22Rv1 (cell line): ENCODE measurements around the gene XRCC4.

ENCODE experiments used
- H3K27ac ChIP-seq: fragments of 450-650 bp; 2 replicates; pipeline ENCODE4 v1.5.1; 2017
- ZFX ChIP-seq: fragments of 450-650 bp; IDR thresholded peaks from 2 replicates; pipeline ENCODE4 v1.6.1; 2017; ENCODE audit warnings: antibody characterized with exemption, borderline replicate concordance
- TF ChIP-seq, protein P1 (sequence below): fragments of 450-650 bp; IDR thresholded peaks from 2 replicates; pipeline ENCODE4 v1.5.1; 2017; ENCODE audit warnings: mild to moderate bottlenecking

Gene XRCC4

GRCh38 chr5:83142526-83142925 lies 65.2 kb downstream of the XRCC4 start:
- TF ChIP-seq, protein P1, sequence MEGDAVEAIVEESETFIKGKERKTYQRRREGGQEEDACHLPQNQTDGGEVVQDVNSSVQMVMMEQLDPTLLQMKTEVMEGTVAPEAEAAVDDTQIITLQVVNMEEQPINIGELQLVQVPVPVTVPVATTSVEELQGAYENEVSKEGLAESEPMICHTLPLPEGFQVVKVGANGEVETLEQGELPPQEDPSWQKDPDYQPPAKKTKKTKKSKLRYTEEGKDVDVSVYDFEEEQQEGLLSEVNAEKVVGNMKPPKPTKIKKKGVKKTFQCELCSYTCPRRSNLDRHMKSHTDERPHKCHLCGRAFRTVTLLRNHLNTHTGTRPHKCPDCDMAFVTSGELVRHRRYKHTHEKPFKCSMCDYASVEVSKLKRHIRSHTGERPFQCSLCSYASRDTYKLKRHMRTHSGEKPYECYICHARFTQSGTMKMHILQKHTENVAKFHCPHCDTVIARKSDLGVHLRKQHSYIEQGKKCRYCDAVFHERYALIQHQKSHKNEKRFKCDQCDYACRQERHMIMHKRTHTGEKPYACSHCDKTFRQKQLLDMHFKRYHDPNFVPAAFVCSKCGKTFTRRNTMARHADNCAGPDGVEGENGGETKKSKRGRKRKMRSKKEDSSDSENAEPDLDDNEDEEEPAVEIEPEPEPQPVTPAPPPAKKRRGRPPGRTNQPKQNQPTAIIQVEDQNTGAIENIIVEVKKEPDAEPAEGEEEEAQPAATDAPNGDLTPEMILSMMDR: no peak
- no peak for TF ChIP-seq ZFX
- H3K27ac ChIP-seq: no peak overlapping the region

DNA sequence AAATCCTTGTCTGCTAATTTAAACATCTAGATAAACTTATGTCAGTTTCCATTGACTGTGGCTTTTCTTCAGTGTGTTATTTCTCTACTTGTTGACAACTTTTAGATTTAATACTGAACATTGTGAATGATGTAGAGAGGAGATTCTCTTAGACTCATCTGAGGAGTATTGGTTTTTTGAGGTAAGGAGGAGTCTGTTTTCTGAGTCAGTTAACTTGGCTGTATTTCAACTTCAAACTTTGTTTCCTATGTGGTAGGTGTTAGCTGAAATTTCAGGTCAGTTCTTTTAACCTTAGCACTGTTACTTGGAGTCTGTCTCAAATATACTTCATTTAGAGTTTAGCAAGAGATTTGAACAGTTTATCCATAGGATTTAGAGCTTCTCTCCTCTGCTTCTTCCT lies 67.9 kb downstream of the XRCC4 start:
- H3K27ac ChIP-seq: no peak overlapping the region
- TF ChIP-seq, protein P1: no peak
- TF ChIP-seq ZFX: no peak

- H3K27ac ChIP-seq: no peak overlapping the region
- no peak for TF ChIP-seq ZFX
- TF ChIP-seq, protein P1: no peak
These were observed 68.6 kb downstream of the XRCC4 start for GRCh38 chr5:83145882-83146331.

DNA sequence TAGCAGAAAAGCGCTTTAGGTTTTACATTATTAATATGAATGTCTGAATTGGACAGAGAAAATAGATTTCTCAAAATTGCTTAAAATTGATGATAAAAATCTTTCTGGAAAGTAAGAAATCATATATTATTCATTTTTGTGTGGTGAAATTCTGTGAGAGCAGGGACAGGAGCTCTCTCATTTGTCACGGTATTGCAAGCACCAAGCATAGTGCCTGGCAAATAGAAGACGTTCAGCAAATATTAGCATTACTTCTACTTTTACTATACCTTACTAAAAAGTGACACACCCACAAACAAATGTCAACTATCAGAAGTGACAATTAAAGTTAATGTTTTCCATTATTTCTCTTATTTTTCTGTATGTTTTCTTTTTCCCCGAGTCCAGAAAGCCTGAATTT lies 69.1 kb downstream of the XRCC4 start:
- TF ChIP-seq ZFX: no peak
- TF ChIP-seq, protein P1: no peak
- H3K27ac ChIP-seq: no peak overlapping the region

GRCh38 chr5:83147593-83147992 lies 70.2 kb downstream of the XRCC4 start:
- no peak overlapping the region for H3K27ac ChIP-seq
- no peak for TF ChIP-seq ZFX
- TF ChIP-seq, protein P1: no peak

DNA sequence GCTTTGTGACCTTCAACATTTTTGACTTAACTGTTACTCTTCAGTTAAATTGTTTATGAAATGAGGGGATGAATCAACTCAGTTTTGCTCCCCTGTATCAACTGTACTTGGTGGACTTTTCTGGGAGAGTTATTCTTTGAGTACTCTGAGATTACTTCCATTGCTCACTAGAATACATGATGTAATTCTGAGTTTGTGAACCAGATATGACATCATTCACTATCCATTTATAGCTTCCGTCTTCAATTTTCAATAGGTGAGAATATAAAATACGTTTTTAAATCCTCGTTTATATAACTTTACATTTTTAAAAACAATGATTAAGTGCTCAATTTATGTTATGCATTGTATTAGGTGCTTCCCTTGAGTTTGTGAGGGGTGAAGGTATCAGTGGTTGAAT lies 71.0 kb downstream of the XRCC4 start:
- no peak overlapping the region for H3K27ac ChIP-seq
- TF ChIP-seq, protein P1: no peak
- no peak for TF ChIP-seq ZFX

DNA sequence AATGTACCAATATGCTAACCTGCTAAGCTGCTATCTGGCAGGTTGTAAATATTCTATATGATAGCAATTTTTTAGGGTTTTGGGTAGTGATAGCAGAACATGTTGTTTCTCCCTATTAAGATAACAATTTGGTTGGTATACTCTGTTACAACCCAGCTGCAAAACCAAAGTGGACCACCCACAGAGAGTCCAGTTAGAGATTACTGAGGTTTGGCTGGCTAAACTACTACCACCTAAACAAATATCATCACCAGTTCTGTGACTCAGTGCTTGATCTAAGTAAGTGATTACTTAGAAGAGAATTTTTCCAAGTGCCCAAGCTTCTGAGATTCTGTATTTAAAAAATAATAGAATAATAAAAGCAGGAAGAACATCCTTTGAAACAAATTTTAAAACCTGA lies 72.3 kb downstream of the XRCC4 start:
- no peak overlapping the region for H3K27ac ChIP-seq

More for the DNA sequence above, 72.3 kb downstream of the XRCC4 start:
- TF ChIP-seq ZFX: no peak
- TF ChIP-seq, protein P1: no peak
